Vagina (tissue), 2 donors: ENCODE results near the gene GFAP.

Experiments
- CTCF ChIP-seq, 3 experiments: fragments of 450-650 bp in 2 of 3; fragments of 200-600 bp in 1 of 3; sonication (generic) in 1 of 3; IDR thresholded peaks; one replicate each; pipeline ENCODE4 v1.5.1; 2017 to 2019; ENCODE audit warnings: antibody characterized with exemption in 3 of 3, mild to moderate bottlenecking in 2 of 3, moderate library complexity in 2 of 3
- POLR2A ChIP-seq, 2 donors: fragments of 450-650 bp; IDR thresholded peaks; one replicate each; pipeline ENCODE4 v1.6.1; 2017; ENCODE audit warnings: antibody characterized with exemption in 2 of 2, mild to moderate bottlenecking in 2 of 2, moderate library complexity in 2 of 2
- POLR2AphosphoS5 ChIP-seq, 2 donors: sonication (generic); formaldehyde crosslinking; IDR thresholded peaks; one replicate each; pipeline ENCODE4 v1.9.0; 2017; ENCODE audit warnings: antibody characterized with exemption in 2 of 2, mild to moderate bottlenecking in 2 of 2, low read depth in 1 of 2; ENCODE audit not compliant: insufficient read depth in 1 of 2

GRCh38 chr17:44940768-44941167, 25.5 kb upstream of the GFAP start:
- TF ChIP-seq CTCF (IDR thresholded peaks at IDR 0.05) (no peak), POLR2AphosphoS5 (IDR thresholded peaks at IDR 0.05; ENCODE audit: insufficient read depth in 1 of 2, low read depth in 1 of 2) (no peak), POLR2A (IDR thresholded peaks at IDR 0.05) (no peak)
